Measurements from ENCODE around the gene NBAS. TPM values are rescaled to one million over a fixed set of nuclear protein-coding genes. Genes with fewer than 3 reads are reported as not detected.

Gene NBAS
- polyA plus RNA-seq, 1 experiment = 35.6 TPM

- H3K4me3 ChIP-seq (ENCODE audit: low read depth, low read length) = no peak overlapping the region
- POLR2A ChIA-PET = no interaction called here
- H3K36me3 ChIP-seq (ENCODE audit: control insufficient read depth, insufficient read depth, low read length) = peaks cover 7% of the 10 kb centered on the region
- no peak for DNase-seq (ENCODE audit: low read depth)
- H3K27me3 ChIP-seq (ENCODE audit: control insufficient read depth, insufficient read depth, low read length) = no peaks in the 10 kb centered on the region
- TF ChIP-seq CTCF (IDR thresholded peaks at IDR 0.05; ENCODE audit: insufficient read depth, low read depth, low read length) = no peak
- CTCF ChIA-PET = no interaction called here
Observed at GRCh38 chr2:15595342-15595905, 34.3 kb upstream of the NBAS start.

GRCh38 chr2:15594291-15595256, 33.4 kb upstream of the NBAS start:
- DNase-seq (ENCODE audit: low read depth) = no peak
- Histone ChIP-seq H3K4me3 (ENCODE audit: low read depth, low read length) (no peak overlapping the region), H3K27me3 (ENCODE audit: control insufficient read depth, insufficient read depth, low read length) (no peaks in the 10 kb centered on the region), H3K36me3 (ENCODE audit: control insufficient read depth, insufficient read depth, low read length) (peaks cover 7% of the 10 kb centered on the region; the same call in 1 of the 2 replicates)
- TF ChIP-seq CTCF (IDR thresholded peaks at IDR 0.05; ENCODE audit: insufficient read depth, low read depth, low read length) = no peak
- ChIA-PET POLR2A (no interaction called here), CTCF (interaction anchor here (0.7 to 1.1 kb wide), 2 partner anchors 7 to 29 kb away, joined by 3 read pairs; no protein-coding TSS in a partner anchor)

GRCh38 chr2:15593327-15593705, 32.2 kb upstream of the NBAS start:
- CTCF ChIA-PET = interaction anchor here (1.1 kb wide), 1 partner anchor 9 kb away, joined by 3 read pairs; no protein-coding TSS in a partner anchor
- DNase-seq (ENCODE audit: low read depth) = no peak
- TF ChIP-seq CTCF (IDR thresholded peaks at IDR 0.05; ENCODE audit: insufficient read depth, low read depth, low read length) = no peak
- H3K4me3 ChIP-seq (ENCODE audit: low read depth, low read length) = peak overlapping the region; percentile 80; the same call in 1 of the 2 replicates
- POLR2A ChIA-PET = no interaction called here
- peaks cover 7% of the 10 kb centered on the region; the same call in 1 of the 2 replicates for H3K36me3 ChIP-seq (ENCODE audit: control insufficient read depth, insufficient read depth, low read length)
- H3K27me3 ChIP-seq (ENCODE audit: control insufficient read depth, insufficient read depth, low read length) = no peaks in the 10 kb centered on the region

- ChIA-PET CTCF (interaction anchor here (0.7 to 6.5 kb wide), 2 partner anchors 11 to 15 kb away, joined by 4 to 66 read pairs; no protein-coding TSS in a partner anchor), POLR2A (interaction anchor here (0.7 kb wide), 1 partner anchor 16 kb away, joined by 6 read pairs; no protein-coding TSS in a partner anchor)
- Histone ChIP-seq H3K36me3 (ENCODE audit: control insufficient read depth, insufficient read depth, low read length) (peaks cover 3% of the 10 kb centered on the region; the same call in 1 of the 2 replicates), H3K27me3 (ENCODE audit: control insufficient read depth, insufficient read depth, low read length) (no peaks in the 10 kb centered on the region), H3K4me3 (ENCODE audit: low read depth, low read length) (peak within 1 kb of the TSS; percentile 80)
- DNase-seq (ENCODE audit: low read depth) = peak; percentile 20
- TF ChIP-seq CTCF (IDR thresholded peaks at IDR 0.05; ENCODE audit: insufficient read depth, low read depth, low read length) = 0 out of 2 replicates have a peak, but pooled peaks have one; percentile 6
Observed at GRCh38 chr2:15591692-15592463, 30.7 kb upstream of the NBAS start, which contains the start of gene DDX1. Gene DDX1, plus strand, starts transcription at chr2:15591868. Its CDS starts 66 bp downstream, at chr2:15591934.

Data from BJ (cell line).